GM21367 (cell line): ENCODE results near the gene TOR4A.

ENCODE experiments used
- ATAC-seq: cut with Tn5 transposase; IDR thresholded peaks from one replicate; pipeline ENCODE4 v1.9.1; 2021; ENCODE audit not compliant: unreplicated experiment

Gene TOR4A

GRCh38 chr9:137331929-137332328 is 54.4 kb downstream of the TOR4A start:
- no peak for ATAC-seq
